GM10266 (cell line): ENCODE measurements around the gene STOX1.
"Not testable (repeated sequence)": the region's sequence is repeated elsewhere in the genome, so short reads cannot be mapped to it uniquely, and the experiment has no call there.

Experiments
- DNase-seq: peaks from one replicate; pipeline ENCODE4 v3.0.0; 2012; ENCODE audit errors: extremely low spot score
- CTCF ChIP-seq: IDR thresholded peaks from 2 replicates; pipeline ENCODE4 v1.5.1; 2012; ENCODE audit warnings: mild to moderate bottlenecking, low read depth; ENCODE audit not compliant: control insufficient read depth, insufficient read depth; ENCODE audit errors: missing control alignments

STOX1 gene

GRCh38 chr10:68899186-68899745 lies 71.9 kb downstream of the STOX1 start:
- no peak for DNase-seq
- TF ChIP-seq CTCF, result no peak

GRCh38 chr10:68900427-68901104 lies 73.2 kb downstream of the STOX1 start:
- no peak for TF ChIP-seq CTCF
- DNase-seq, result no peak

- DNase-seq, result peak; percentile 92
- no peak for TF ChIP-seq CTCF
Observed at GRCh38 chr10:68901105-68901927, 74.0 kb downstream of the STOX1 start, which contains the start of gene DDX50. DDX50 (plus strand) TSS chr10:68901315; CDS start chr10:68901385, 70 bp downstream.

- TF ChIP-seq CTCF, result no peak
- no peak for DNase-seq
Observed at GRCh38 chr10:68902382-68902781, 75.1 kb downstream of the STOX1 start.

GRCh38 chr10:68924593-68924992 lies 97.3 kb downstream of the STOX1 start:
- TF ChIP-seq CTCF, result no peak
- no peak for DNase-seq

- TF ChIP-seq CTCF, result no peak
- DNase-seq, result no peak
Observed at GRCh38 chr10:68925489-68925888, 98.2 kb downstream of the STOX1 start.

- DNase-seq, result not testable (repeated sequence)
Observed at GRCh38 chr10:68929157-68929556, 101.8 kb downstream of the STOX1 start.

- DNase-seq, result not testable (repeated sequence)
Observed at GRCh38 chr10:68929888-68930287, 102.6 kb downstream of the STOX1 start.

GRCh38 chr10:68932860-68933259 lies 105.5 kb downstream of the STOX1 start:
- DNase-seq, result not testable (repeated sequence)
